ENCODE measurements around the gene NWD2. TPM values are rescaled to one million over a fixed set of nuclear protein-coding genes. Genes with fewer than 3 reads are reported as not detected.

NWD2 gene
- total RNA-seq, 4 donors from 2014 or later: not detected

- TF ChIP-seq POLR2A (IDR thresholded peaks at IDR 0.05) (no peak), CTCF (IDR thresholded peaks at IDR 0.05 in 4 of 5, conservative IDR thresholded peaks at IDR 0.05 in 1 of 5) (no peak)
- intact Hi-C loops (cut with DNase I; ENCODE audit: low total_unique reads): no loop called here
- no peaks in the 10 kb centered on the region for H3K4me1 ChIP-seq
- in situ Hi-C loops (cut with MboI; ENCODE audit: low sequenced_read_pairs in 4 of 4): no loop called here
- H3K27ac ChIP-seq: no peak overlapping the region
- no peak overlapping the region for H3K4me3 ChIP-seq
- H3K9me3 ChIP-seq: no peaks in the 10 kb centered on the region
- no peak for DNase-seq
- no peaks in the 10 kb centered on the region for H3K27me3 ChIP-seq
- no peaks in the 10 kb centered on the region for H3K36me3 ChIP-seq
- no peak for ATAC-seq
Measured at GRCh38 chr4:37305984-37306383, 61.4 kb downstream of the NWD2 start.

- DNase-seq (no peak), ATAC-seq (no peak)
- H3K36me3 ChIP-seq: no peaks in the 10 kb centered on the region
- no peaks in the 10 kb centered on the region for H3K9me3 ChIP-seq
- no peaks in the 10 kb centered on the region for H3K4me1 ChIP-seq
- in situ Hi-C loops (cut with MboI; ENCODE audit: low sequenced_read_pairs in 4 of 4): no loop called here
- H3K27me3 ChIP-seq: no peaks in the 10 kb centered on the region
- no peak overlapping the region for H3K27ac ChIP-seq
- no peak for TF ChIP-seq CTCF (IDR thresholded peaks at IDR 0.05 in 4 of 5, conservative IDR thresholded peaks at IDR 0.05 in 1 of 5)
- TF ChIP-seq POLR2A (IDR thresholded peaks at IDR 0.05): no peak
- no peak overlapping the region for H3K4me3 ChIP-seq
- intact Hi-C loops (cut with DNase I; ENCODE audit: low total_unique reads): no loop called here
Measured at GRCh38 chr4:37317104-37317643, 72.6 kb downstream of the NWD2 start.

- DNase-seq (no peak), ATAC-seq (no peak)
- H3K9me3 ChIP-seq: no peaks in the 10 kb centered on the region
- in situ Hi-C loops (cut with MboI; ENCODE audit: low sequenced_read_pairs in 4 of 4) (no loop called here), intact Hi-C loops (cut with DNase I; ENCODE audit: low total_unique reads) (no loop called here)
- H3K36me3 ChIP-seq: no peaks in the 10 kb centered on the region
- H3K27me3 ChIP-seq: no peaks in the 10 kb centered on the region
- H3K4me3 ChIP-seq: no peak overlapping the region
- TF ChIP-seq CTCF (IDR thresholded peaks at IDR 0.05 in 4 of 5, conservative IDR thresholded peaks at IDR 0.05 in 1 of 5) (no peak), POLR2A (IDR thresholded peaks at IDR 0.05) (no peak)
- no peak overlapping the region for H3K27ac ChIP-seq
- H3K4me1 ChIP-seq: no peaks in the 10 kb centered on the region
Measured at GRCh38 chr4:37320513-37321235, 76.1 kb downstream of the NWD2 start.

GRCh38 chr4:37322122-37322521 is 77.6 kb downstream of the NWD2 start:
- DNase-seq (no peak), ATAC-seq (no peak)
- in situ Hi-C loops (cut with MboI; ENCODE audit: low sequenced_read_pairs in 4 of 4): no loop called here
- intact Hi-C loops (cut with DNase I; ENCODE audit: low total_unique reads): no loop called here
- no peaks in the 10 kb centered on the region for H3K27me3 ChIP-seq
- no peaks in the 10 kb centered on the region for H3K36me3 ChIP-seq
- no peaks in the 10 kb centered on the region for H3K9me3 ChIP-seq
- H3K4me3 ChIP-seq: no peak overlapping the region
- no peak overlapping the region for H3K27ac ChIP-seq
- H3K4me1 ChIP-seq: no peaks in the 10 kb centered on the region
- TF ChIP-seq CTCF (IDR thresholded peaks at IDR 0.05 in 4 of 5, conservative IDR thresholded peaks at IDR 0.05 in 1 of 5): no peak
- TF ChIP-seq POLR2A (IDR thresholded peaks at IDR 0.05): no peak

Measured in gastrocnemius medialis (tissue), 4 donors.